Smooth muscle cell (in vitro differentiated cells): Measurements from ENCODE around the gene DHRS13. TPM values are rescaled to one million over a fixed set of nuclear protein-coding genes. Genes with fewer than 3 reads are reported as not detected.

Experiments used
- DNase-seq: peaks from one replicate; lab custom pipeline; 2025; ENCODE audit not compliant: unreplicated experiment; lab: John Stamatoyannopoulos, UW
- H2AFZ ChIP-seq: fragments of 200-600 bp; sonication (generic); 2 replicates; pipeline ENCODE4 v1.6.0; 2016; ENCODE audit warnings: antibody characterized with exemption, low read depth, mild to moderate bottlenecking
- H3F3A ChIP-seq: fragments of 200-600 bp; sonication (generic); 2 replicates; pipeline ENCODE4 v1.6.0; 2017; ENCODE audit warnings: antibody characterized with exemption, low read depth
- H3K27ac ChIP-seq: fragments of 200-600 bp; sonication (generic); 2 replicates; pipeline ENCODE4 v1.5.1; 2016; ENCODE audit warnings: low read depth, mild to moderate bottlenecking
- H3K27me3 ChIP-seq: fragments of 200-600 bp; sonication (generic); 2 replicates; pipeline ENCODE4 v1.6.1; 2016; ENCODE audit warnings: low read depth, mild to moderate bottlenecking
- H3K36me3 ChIP-seq: fragments of 200-600 bp; sonication (generic); 2 replicates; pipeline ENCODE4 v1.5.1; 2016; ENCODE audit warnings: low read depth
- H3K4me1 ChIP-seq: fragments of 200-600 bp; sonication (generic); 2 replicates; pipeline ENCODE4 v1.5.1; 2016; ENCODE audit warnings: low read depth
- H3K4me2 ChIP-seq: fragments of 200-600 bp; sonication (generic); 2 replicates; pipeline ENCODE4 v1.6.0; 2016; ENCODE audit warnings: mild to moderate bottlenecking
- H3K4me3 ChIP-seq: fragments of 200-600 bp; sonication (generic); 2 replicates; pipeline ENCODE4 v1.5.1; 2016; ENCODE audit warnings: mild to moderate bottlenecking
- H3K79me2 ChIP-seq: fragments of 200-600 bp; sonication (generic); 2 replicates; pipeline ENCODE4 v1.6.0; 2016; ENCODE audit warnings: low read depth, mild to moderate bottlenecking
- H3K9ac ChIP-seq: fragments of 200-600 bp; sonication (generic); 2 replicates; pipeline ENCODE4 v1.6.0; 2016; ENCODE audit warnings: low read depth
- H3K9me3 ChIP-seq: fragments of 200-600 bp; sonication (generic); replicated peaks from 2 replicates; pipeline ENCODE4 v1.5.1; 2016; ENCODE audit warnings: low read depth
- H4K20me1 ChIP-seq: fragments of 200-600 bp; sonication (generic); 2 replicates; pipeline ENCODE4 v1.6.0; 2016; ENCODE audit warnings: low read depth
- WGBS: methylation state at CpG from one replicate; pipeline ENCODE4 v1.1.7; 2016; ENCODE audit warnings: low lambda C conversion rate; 5-methylcytosine and 5-hydroxymethylcytosine counted together
- polyA plus RNA-seq: library from polyadenylated mRNA; unstranded; fragments of >200 nt; fragmentation: Nextera tagmentation; extraction: Ambion mirVana; gene quantifications from 2 replicates; pipeline ENCODE4 v1.2.1, GENCODE V29; 2016
- total RNA-seq: library from RNA; depleted of rRNA; stranded (reverse); fragments of >200 nt; gene quantifications from 2 replicates; pipeline ENCODE4 v1.2.3, GENCODE V29; 2014
- TF ChIP-seq, protein P1 (sequence below): fragments of 200-600 bp; sonication (generic); IDR thresholded peaks from 2 replicates; pipeline ENCODE4 v1.5.1; 2017; ENCODE audit warnings: borderline replicate concordance, mild to moderate bottlenecking, antibody characterized with exemption; ENCODE audit not compliant: insufficient read depth, poor library complexity, severe bottlenecking

DHRS13 gene
- total and polyA plus RNA-seq, 2 experiments from 2014 or later = 6.0 to 10.1 TPM

DNA sequence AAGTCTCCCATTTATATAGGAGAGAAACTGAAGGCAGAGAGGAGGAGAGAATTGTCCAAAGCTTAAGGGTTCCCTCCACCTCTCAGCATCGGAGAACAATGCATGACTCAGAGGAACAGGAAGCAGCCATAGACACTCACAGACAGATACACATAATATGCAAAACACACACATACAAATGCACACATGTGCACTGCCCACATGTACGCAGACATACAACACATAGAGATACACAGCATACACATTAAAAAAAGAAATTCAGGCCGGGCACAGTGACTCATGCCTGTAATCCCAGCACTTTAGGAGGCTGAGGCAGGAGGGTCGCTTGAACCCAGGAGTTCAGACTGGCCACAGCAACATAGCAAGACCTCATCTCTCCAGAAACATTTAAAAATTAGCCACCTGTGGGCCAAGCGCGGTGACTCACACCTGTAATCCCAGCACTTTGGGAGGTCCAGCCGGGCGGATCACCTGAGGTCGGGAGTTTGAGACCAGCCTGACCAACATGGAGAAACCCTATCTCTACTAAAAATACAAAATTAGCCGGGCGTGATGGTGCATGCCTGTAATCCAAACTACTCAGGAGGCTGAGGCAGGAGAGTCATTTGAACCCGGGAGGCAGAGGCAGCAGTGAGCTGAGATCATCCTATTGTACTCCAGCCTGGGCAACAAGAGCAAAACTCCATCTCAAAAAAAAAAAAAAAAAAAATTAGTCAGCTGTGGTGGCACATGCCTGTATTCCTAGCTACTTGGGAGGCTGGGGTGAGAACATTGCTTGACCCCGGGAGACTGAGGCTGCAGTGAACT, 36.7 kb downstream of the DHRS13 start:
- no peak overlapping the region for H3K9ac ChIP-seq
- H3K4me1 ChIP-seq = no peaks in the 10 kb centered on the region
- H3K9me3 ChIP-seq = no peaks in the 10 kb centered on the region
- no peak overlapping the region for H3K4me3 ChIP-seq
- H3K4me2 ChIP-seq = no peak overlapping the region
- H3K27ac ChIP-seq = no peak overlapping the region
- DNase-seq = no peak
- WGBS = 91% methylated on average over 13 of the region's 13 CpGs
- TF ChIP-seq, protein P1, sequence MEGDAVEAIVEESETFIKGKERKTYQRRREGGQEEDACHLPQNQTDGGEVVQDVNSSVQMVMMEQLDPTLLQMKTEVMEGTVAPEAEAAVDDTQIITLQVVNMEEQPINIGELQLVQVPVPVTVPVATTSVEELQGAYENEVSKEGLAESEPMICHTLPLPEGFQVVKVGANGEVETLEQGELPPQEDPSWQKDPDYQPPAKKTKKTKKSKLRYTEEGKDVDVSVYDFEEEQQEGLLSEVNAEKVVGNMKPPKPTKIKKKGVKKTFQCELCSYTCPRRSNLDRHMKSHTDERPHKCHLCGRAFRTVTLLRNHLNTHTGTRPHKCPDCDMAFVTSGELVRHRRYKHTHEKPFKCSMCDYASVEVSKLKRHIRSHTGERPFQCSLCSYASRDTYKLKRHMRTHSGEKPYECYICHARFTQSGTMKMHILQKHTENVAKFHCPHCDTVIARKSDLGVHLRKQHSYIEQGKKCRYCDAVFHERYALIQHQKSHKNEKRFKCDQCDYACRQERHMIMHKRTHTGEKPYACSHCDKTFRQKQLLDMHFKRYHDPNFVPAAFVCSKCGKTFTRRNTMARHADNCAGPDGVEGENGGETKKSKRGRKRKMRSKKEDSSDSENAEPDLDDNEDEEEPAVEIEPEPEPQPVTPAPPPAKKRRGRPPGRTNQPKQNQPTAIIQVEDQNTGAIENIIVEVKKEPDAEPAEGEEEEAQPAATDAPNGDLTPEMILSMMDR = no peak
- H3K36me3 ChIP-seq = no peaks in the 10 kb centered on the region
- peaks cover 3% of the 10 kb centered on the region for H3F3A ChIP-seq
- H3K79me2 ChIP-seq = no peaks in the 10 kb centered on the region
- H2AFZ ChIP-seq = no peak overlapping the region
- H3K27me3 ChIP-seq = no peaks in the 10 kb centered on the region
- H4K20me1 ChIP-seq = no peaks in the 10 kb centered on the region

DNA sequence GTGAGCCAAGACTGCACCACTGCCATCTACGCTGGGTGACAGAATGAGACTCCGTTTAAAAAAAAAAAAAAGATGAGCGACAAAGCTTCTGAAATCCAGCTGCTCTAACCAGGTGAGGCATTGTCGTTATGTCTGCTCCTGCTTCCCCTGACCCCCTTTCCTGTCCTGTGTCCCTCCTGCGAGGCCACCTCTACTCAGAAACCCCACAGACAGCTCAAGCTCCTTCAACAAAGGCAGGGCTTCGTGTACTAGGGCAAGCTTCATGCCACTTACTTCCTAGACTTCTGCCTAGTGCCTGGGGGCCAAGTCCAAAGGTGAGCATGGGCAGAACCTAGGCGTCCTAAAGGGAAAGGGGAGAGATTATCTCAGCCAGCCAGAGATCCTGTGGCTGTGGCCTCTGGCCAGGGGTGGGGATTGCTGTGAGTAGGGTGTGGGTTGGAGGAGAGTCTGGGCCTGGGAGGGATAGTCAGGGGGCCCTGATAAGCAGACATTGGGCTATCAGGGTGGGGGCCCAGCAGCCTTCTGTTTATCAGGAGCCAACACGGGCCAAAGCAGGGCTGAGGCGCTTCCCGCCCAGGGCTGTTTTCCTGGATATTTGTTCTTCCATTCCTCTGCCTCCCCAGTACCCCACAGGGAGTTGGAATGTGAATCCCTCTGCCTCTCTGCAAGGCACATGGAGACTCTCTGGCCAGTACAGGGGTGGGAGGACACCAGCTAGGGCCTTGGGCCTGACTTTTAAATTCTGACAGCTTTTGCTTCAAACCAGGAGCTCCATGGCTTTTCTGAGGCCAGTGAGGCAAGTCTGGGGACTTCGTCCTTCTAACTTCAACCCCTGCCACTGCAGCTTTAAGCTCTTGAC, 37.7 kb downstream of the DHRS13 start:
- Histone ChIP-seq H3K79me2 (no peaks in the 10 kb centered on the region), H3F3A (no peaks in the 10 kb centered on the region), H4K20me1 (no peaks in the 10 kb centered on the region), H3K4me2 (no peak overlapping the region), H3K27ac (no peak overlapping the region), H3K27me3 (no peaks in the 10 kb centered on the region), H3K4me3 (no peak overlapping the region), H2AFZ (no peak overlapping the region), H3K9ac (no peak overlapping the region), H3K9me3 (no peaks in the 10 kb centered on the region), H3K36me3 (no peaks in the 10 kb centered on the region), H3K4me1 (no peaks in the 10 kb centered on the region)
- TF ChIP-seq, protein P1 = no peak
- no peak for DNase-seq
- 80% methylated on average over 11 of the region's 11 CpGs for WGBS

- Histone ChIP-seq H3K9me3 (no peaks in the 10 kb centered on the region), H2AFZ (no peak overlapping the region), H3K27me3 (no peaks in the 10 kb centered on the region), H3K27ac (no peak overlapping the region), H3K4me2 (no peak overlapping the region), H3K4me3 (no peak overlapping the region), H4K20me1 (no peaks in the 10 kb centered on the region), H3F3A (no peaks in the 10 kb centered on the region), H3K36me3 (no peaks in the 10 kb centered on the region), H3K79me2 (no peaks in the 10 kb centered on the region), H3K4me1 (no peaks in the 10 kb centered on the region), H3K9ac (no peak overlapping the region)
- TF ChIP-seq, protein P1 = no peak
- 100% methylated on average over 1 of the region's 1 CpG for WGBS
- DNase-seq = no peak
Measured at GRCh38 chr17:28863953-28864352, 38.9 kb downstream of the DHRS13 start.
